Astrocyte (in vitro differentiated cells and primary cell): ENCODE data around the gene FAM53B.

Source experiments
- EZH2 ChIP-seq: IDR thresholded peaks from 2 replicates; pipeline ENCODE4 v1.6.1; 2012; ENCODE audit warnings: mild to moderate bottlenecking, low read length, inconsistent platforms; ENCODE audit not compliant: insufficient read depth
- TF ChIP-seq, protein P1 (sequence below): IDR thresholded peaks from 2 replicates; pipeline ENCODE4 v1.5.1; 2011; ENCODE audit warnings: low read depth, mild to moderate bottlenecking, inconsistent platforms, low read length, moderate library complexity; ENCODE audit not compliant: insufficient read depth

- TF ChIP-seq, protein P1, sequence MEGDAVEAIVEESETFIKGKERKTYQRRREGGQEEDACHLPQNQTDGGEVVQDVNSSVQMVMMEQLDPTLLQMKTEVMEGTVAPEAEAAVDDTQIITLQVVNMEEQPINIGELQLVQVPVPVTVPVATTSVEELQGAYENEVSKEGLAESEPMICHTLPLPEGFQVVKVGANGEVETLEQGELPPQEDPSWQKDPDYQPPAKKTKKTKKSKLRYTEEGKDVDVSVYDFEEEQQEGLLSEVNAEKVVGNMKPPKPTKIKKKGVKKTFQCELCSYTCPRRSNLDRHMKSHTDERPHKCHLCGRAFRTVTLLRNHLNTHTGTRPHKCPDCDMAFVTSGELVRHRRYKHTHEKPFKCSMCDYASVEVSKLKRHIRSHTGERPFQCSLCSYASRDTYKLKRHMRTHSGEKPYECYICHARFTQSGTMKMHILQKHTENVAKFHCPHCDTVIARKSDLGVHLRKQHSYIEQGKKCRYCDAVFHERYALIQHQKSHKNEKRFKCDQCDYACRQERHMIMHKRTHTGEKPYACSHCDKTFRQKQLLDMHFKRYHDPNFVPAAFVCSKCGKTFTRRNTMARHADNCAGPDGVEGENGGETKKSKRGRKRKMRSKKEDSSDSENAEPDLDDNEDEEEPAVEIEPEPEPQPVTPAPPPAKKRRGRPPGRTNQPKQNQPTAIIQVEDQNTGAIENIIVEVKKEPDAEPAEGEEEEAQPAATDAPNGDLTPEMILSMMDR: no peak
- no peak for TF ChIP-seq EZH2
These were observed 82.5 kb downstream of the FAM53B start for GRCh38 chr10:124661660-124662180.
